ENCODE measurements around the gene ERGIC1.

ERGIC1 gene

DNA sequence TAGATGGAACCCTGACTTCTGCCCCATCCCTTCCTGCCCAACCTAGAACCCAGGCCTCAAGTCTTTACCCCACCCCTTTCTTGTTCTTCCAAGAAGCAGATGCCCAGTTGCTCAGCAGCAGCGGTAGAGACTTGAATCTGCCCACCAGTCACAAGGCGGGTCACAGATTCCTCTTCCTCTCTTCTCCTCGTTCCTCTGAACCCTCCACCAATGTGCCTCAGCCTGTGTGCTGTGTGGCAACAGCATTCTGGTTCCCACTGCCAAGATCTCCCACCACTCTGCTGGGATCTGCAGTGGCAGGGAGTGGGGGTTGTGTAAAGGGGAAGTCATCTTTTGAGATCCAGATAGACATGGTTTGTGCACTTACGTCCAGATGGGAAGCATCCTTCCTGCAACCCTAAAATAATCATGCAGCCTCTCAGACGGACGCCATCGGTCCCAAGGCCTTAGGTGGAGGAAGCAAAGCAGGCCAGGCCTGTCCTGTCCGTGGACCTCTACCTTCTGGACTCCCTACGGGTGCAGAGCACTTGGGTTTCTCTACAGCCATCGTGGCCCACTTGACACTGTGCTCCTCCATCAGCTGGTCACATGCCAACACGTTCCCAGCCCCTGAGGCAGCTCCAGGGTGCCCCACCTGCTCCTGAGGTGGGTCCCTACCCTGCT, 117.5 kb downstream of the ERGIC1 start:
- DNase-seq, result no peak

DNA sequence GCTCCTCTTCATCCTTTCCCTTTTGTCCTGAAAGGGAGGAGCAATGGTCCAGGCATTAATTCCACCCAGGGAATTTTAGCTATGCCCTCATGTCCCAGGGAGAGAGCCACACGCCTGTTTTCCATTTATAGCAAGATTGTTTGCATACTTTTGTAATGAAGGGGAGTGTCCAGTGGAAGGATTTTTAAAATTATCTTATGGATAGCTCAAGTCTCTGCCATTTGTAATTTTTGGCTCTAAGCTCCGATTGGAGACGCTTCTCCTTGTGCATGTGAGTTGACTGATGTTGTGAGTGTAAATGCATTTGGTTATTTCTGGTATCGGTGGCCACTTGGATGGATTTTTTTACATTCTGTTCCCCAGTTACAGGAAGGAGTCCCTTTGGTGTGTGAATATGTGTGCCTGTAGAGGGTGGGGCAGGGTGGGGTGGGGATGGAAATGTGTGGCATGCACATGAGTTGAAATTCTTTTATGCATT, 118.0 kb downstream of the ERGIC1 start:
- no peak for DNase-seq

DNA sequence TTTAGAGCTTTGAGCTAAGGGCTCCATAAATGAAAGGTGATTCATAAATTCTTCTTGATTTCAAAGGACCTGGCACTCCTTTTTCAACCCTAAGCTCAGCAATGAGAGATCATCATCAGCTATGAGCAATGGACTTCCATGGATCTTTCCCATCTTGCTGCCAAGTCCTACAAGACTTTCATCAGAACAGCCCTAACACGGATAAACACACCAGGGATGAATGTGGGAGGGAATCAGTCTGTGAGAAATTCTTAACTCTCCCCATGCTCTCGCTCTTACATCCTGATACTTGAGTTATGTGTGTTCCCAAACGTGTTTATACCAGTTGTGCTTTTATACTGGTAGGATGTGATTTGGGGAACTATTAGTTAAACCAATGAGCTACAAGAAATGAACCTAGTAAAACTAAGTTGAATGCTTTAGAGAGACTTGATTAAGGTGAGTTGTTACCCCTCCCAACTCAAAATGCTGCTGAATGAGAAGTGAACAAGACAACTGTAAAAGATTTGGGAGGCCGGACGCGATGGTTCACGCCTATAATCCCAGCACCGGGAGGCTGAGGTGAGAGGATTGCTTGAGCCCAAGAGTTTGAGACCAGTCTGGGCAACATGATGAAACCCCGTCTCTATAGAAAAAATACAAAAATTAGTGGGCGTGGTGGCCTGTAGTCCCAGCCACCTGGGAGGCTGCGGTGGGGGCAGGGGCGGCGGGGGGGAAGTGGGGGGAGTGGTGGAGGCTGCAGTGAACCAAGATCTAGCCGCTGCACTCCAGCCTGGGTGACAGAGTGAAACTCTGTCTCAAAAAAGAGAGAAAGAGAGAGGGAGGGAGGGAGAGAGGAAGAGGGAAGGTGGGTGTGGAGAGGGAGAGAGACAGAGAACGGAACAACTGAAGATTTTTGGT, 120.0 kb downstream of the ERGIC1 start:
- no peak for DNase-seq

- no peak for DNase-seq
Observed at GRCh38 chr5:172954751-172955159, 120.7 kb downstream of the ERGIC1 start.

- no peak for DNase-seq
Observed at GRCh38 chr5:172956228-172956627, 122.2 kb downstream of the ERGIC1 start.

- no peak for DNase-seq
Observed at GRCh38 chr5:172956936-172957335, 122.9 kb downstream of the ERGIC1 start.

DNA sequence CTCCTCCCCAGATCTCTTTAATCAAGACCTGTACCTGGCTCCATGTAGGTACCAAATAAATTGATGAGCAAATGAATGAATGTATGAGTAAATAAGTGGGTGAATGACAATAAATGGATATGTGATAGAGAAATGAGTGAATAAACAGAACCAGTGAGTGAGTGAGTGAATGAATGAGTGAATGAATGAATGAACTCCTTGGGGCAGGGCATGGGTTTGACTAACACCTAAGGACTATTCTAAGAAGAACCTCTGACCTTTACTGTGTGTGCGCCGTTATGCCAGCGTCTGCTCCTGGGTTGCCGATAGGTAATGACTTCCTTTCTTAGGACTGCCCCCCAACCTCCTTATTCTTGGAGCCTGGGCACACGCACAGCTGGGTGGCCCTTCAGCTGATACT, 123.4 kb downstream of the ERGIC1 start:
- no peak for DNase-seq

DNA sequence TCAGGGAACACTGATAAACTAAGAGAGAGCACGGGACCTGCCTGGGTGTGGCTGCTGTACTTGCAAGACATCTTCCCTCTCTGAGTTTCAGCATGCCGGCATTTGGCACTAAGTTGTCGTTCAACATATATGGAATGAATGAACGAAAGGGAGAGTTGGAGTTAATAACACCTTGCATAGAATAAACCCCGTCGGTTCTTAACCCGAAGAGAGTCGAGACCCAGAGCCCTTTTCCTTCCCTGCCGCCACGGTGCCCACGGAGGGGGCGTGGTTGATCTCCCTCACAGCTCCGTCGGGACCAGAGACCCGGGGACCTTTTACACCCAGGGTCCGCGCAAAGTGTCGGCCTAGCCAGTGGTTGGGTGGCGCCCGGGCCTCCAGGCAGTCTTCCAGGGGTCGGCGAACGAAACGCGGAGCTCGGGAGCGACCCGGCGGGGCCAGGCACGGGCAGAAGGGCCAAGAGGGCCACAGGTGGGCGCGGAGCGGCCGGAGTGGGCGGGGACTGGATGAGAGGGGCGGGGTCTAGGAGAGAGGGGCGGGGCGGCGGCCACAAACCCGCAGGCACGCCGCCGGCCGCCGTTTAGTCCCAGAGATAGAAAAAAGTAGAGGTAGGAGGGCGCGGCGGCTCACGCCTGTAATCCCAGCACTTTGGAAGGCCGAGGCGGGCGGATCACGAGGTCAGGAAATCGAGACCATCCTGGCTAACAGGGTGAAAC, 124.4 kb downstream of the ERGIC1 start:
- DNase-seq, result peak; percentile 80

GRCh38 chr5:172959824-172960799, 126.1 kb downstream of the ERGIC1 start:
- no peak for DNase-seq

GRCh38 chr5:172969921-172970320, 135.9 kb downstream of the ERGIC1 start:
- DNase-seq, result no peak

- DNase-seq, result no peak
Observed at GRCh38 chr5:172971482-172971881, 137.4 kb downstream of the ERGIC1 start.

GRCh38 chr5:172972552-172972951, 138.5 kb downstream of the ERGIC1 start:
- no peak for DNase-seq

- DNase-seq, result no peak
Observed at GRCh38 chr5:172973127-172973916, 139.3 kb downstream of the ERGIC1 start.

DNA sequence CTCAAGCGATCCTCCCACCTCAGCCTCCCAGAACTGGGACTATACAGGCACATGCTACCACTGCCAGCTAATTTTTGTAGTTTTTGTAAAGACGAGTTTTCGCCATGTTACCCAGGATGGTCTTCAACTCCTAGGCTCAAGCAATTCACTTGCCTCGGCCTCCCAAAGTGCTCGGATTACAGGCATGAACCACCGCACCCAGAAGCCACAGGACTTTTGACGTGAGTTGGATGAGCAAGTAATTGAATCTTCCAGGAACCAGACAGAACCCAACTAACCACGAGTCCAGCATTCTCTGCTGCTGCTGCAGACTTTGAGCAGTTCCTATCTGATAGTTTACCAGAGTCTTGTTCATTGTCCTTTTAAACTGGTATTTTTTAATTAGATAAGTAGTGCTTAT, 139.9 kb downstream of the ERGIC1 start:
- DNase-seq, result no peak

DNA sequence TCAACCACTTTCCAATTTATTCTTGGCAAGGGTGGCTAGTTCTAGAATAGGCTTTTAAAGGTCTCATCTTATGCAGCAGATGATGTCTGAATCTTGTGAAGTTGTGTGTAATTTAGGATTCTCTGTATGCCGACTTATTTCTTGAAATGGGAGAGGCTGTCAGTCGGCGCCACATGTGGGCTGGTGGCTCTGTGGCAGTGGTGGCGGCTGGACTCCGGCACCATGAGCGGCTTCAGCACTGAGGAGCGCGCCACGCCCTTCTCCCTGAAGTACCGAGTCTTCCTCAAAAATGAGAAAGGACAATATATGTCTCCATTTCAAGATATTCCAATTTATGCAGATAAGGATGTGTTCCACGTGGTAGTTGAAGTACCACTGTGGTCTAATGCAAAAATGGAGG, 141.2 kb downstream of the ERGIC1 start:
- DNase-seq, result no peak

DNA sequence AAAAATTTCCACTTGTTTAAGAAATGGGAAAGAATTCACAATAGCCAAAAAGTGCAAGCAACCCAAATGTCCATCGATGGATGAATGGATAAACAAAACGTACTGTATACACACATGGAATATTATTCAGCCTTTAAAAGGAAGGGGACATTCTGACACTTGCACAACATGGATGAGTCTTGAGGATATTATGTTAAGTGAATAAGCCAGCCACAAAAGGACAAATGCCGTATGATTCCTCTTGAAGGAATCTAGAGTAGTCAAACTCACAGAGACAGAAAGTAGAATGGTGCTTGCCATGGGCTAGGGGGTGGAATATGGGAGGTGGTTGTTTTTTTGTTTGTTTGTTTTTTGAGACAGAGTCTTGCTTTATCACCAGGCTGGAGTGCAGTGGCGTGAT, 145.7 kb downstream of the ERGIC1 start:
- no peak for DNase-seq

DNA sequence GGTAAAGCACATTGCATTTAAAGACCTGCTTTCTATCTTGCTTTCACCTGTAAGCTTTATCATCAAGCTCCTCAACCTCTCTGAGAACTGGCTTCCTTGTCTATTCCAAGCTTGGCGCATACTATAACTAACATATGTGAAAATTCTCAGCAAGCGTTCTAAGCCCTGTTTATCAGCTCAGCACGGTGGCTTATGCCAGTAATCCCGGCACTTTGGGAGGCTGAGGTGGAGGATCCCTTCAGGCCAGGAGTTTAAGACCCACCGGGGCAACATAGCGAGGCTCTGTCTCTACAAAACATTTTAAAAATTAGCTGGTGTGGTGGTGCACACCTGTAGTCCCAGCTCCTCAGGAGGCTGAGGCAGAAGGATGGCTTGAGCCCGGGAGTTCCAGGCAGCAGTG, 147.9 kb downstream of the ERGIC1 start:
- DNase-seq, result no peak

GRCh38 chr5:172983542-172984243, 149.6 kb downstream of the ERGIC1 start, which contains the start of gene ATP6V0E1:
TSS of gene ATP6V0E1 (plus strand) at chr5:172983771. CDS start at chr5:172983861, 90 bp downstream.
- peak; percentile 97 for DNase-seq

DNA sequence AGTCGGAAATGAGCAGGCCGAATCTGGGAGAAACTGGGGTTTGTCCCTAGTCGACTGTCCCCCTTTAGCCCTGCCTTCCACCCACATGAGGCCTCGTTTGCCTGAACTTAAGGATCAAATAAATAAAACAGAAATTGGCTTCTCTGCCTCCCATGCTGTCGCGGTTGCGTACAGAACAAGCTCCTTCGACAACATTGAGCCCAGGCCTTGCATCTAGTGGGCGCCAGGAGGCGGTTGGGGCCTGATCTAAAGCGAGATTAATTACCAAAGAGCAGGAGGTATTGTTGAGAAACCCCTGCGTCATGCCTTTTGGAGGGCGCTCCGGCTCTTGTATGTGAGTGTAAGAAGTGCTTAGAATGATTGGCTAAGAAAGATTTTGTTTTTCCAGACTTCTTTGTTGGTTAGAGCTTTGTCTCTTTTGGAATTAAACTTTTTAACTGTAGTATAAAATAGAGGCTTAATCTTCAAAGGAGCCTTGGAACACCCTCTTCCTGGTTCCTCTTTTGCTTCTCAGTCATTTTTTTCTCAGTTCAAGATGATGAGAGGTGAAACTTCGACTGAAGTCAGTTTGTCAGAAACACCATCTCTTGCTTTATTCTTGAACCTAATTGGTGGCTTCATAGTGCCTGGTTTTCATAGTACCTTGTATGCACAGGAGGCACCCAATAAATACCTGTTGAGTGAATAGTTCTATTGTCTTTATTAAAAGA, 150.3 kb downstream of the ERGIC1 start:
- DNase-seq, result peak; percentile 88

DNA sequence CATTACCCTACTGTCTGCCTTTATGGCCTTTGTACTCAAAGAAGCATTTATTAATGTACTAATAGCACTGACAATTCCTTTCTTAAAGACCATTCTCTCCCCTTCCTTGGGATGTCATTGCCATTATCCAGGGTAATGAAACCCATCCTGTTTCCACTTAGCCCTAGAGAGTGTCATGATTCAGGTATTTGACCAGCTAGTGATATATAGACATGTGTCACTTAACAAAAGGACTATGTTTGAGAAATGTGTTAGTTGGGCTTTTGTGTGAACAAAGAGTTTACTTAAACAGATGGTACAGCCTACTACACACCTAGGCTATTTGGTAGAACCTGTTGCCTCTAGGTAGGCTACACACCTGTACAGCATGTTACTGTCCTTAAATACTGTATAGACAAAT, 151.5 kb downstream of the ERGIC1 start:
- DNase-seq, result no peak
